Karpas-422 (cell line): ENCODE data around the gene RAB5A. TPM values are rescaled to one million over a fixed set of nuclear protein-coding genes. Genes with fewer than 3 reads are reported as not detected.
"Not testable (repeated sequence)": the region's sequence is repeated elsewhere in the genome, so short reads cannot be mapped to it uniquely, and the experiment has no call there.

Experiments used
- DNase-seq: peaks from one replicate; pipeline ENCODE4 v3.0.0-alpha.2; 2015
- H2AFZ ChIP-seq: fragments of 200-600 bp; sonication (generic); 2 replicates; pipeline ENCODE4 v1.6.1; 2014; ENCODE audit warnings: antibody characterized with exemption, low read length, mixed read lengths
- H3K27ac ChIP-seq: fragments of 200-600 bp; sonication (generic); 2 replicates; pipeline ENCODE4 v1.5.1; 2014; ENCODE audit warnings: mild to moderate bottlenecking, low read length, moderate library complexity
- H3K27me3 ChIP-seq: fragments of 200-600 bp; sonication (generic); 2 replicates; pipeline ENCODE4 v1.6.1; 2014; ENCODE audit warnings: low read length, mixed read lengths
- H3K36me3 ChIP-seq: fragments of 200-600 bp; sonication (generic); 2 replicates; pipeline ENCODE4 v1.6.1; 2014; ENCODE audit warnings: low read length, mixed read lengths; ENCODE audit not compliant: insufficient read depth
- H3K4me1 ChIP-seq: fragments of 200-600 bp; sonication (generic); 2 replicates; pipeline ENCODE4 v1.6.1; 2014; ENCODE audit warnings: mild to moderate bottlenecking, low read length, mixed read lengths
- H3K4me2 ChIP-seq: fragments of 200-600 bp; sonication (generic); 2 replicates; pipeline ENCODE4 v1.6.1; 2014; ENCODE audit warnings: low read length, low read depth, mild to moderate bottlenecking; ENCODE audit not compliant: poor library complexity, severe bottlenecking
- H3K4me3 ChIP-seq: fragments of 200-600 bp; sonication (generic); 2 replicates; pipeline ENCODE4 v1.5.1; 2014; ENCODE audit warnings: mild to moderate bottlenecking, antibody characterized with exemption, low read length, mixed read lengths
- H3K79me2 ChIP-seq: fragments of 200-600 bp; sonication (generic); 2 replicates; pipeline ENCODE4 v1.6.1; 2014; ENCODE audit warnings: mild to moderate bottlenecking, low read length, mixed read lengths
- H3K9ac ChIP-seq: fragments of 200-600 bp; sonication (generic); 2 replicates; pipeline ENCODE4 v1.6.0; 2014; ENCODE audit warnings: low read length
- H3K9me2 ChIP-seq: fragments of 200-600 bp; sonication (generic), shearing (Covaris generic); replicated peaks from 2 replicates; pipeline ENCODE4 v1.6.0; 2014; ENCODE audit warnings: mild to moderate bottlenecking, low read length, moderate library complexity; ENCODE audit not compliant: insufficient read depth
- H3K9me3 ChIP-seq: fragments of 300-700, 200-600 bp; sonication (generic); 2 replicates; pipeline ENCODE4 v1.6.1; 2014; ENCODE audit warnings: low read length, mixed read lengths
- H4K20me1 ChIP-seq: fragments of 200-600 bp; sonication (generic); 2 replicates; pipeline ENCODE4 v1.6.1; 2014; ENCODE audit warnings: mild to moderate bottlenecking, antibody characterized with exemption, low read length, low read depth; ENCODE audit not compliant: insufficient read depth
- total RNA-seq: library from RNA; depleted of rRNA; stranded (reverse); fragments of >200 nt; shearing (Covaris generic); gene quantifications from 2 replicates; pipeline ENCODE4 v1.2.3, GENCODE V29; 2014; ENCODE audit warnings: low replicate concordance

The RAB5A gene
- total RNA-seq, 1 experiment from 2014 or later: 49.2 TPM

- DNase-seq: not testable (repeated sequence)
Observed at GRCh38 chr3:19988904-19989303, 42.0 kb downstream of the RAB5A start.

GRCh38 chr3:19994796-19995195, 47.9 kb downstream of the RAB5A start:
- Histone ChIP-seq H3K4me3 (no peak overlapping the region), H3K27ac (no peak overlapping the region), H3K4me1 (no peaks in the 10 kb centered on the region), H2AFZ (no peak overlapping the region), H3K27me3 (no peaks in the 10 kb centered on the region), H3K9me3 (no peaks in the 10 kb centered on the region), H4K20me1 (no peaks in the 10 kb centered on the region), H3K9ac (no peak overlapping the region), H3K36me3 (no peaks in the 10 kb centered on the region), H3K79me2 (no peaks in the 10 kb centered on the region), H3K9me2 (no peaks in the 10 kb centered on the region), H3K4me2 (no peak overlapping the region)
- DNase-seq: no peak

More at GRCh38 chr3:19988904-19989303, 42.0 kb downstream of the RAB5A start:
- H3K36me3 ChIP-seq, H3K9me2 ChIP-seq, H3K4me3 ChIP-seq, H3K9ac ChIP-seq, H3K4me1 ChIP-seq, H4K20me1 ChIP-seq, H3K4me2 ChIP-seq, H3K9me3 ChIP-seq, H3K27ac ChIP-seq, H3K79me2 ChIP-seq, H2AFZ ChIP-seq, H3K27me3 ChIP-seq: not testable (repeated sequence)

GRCh38 chr3:19997502-19997901, 50.6 kb downstream of the RAB5A start:
- no peaks in the 10 kb centered on the region for H3K79me2 ChIP-seq
- H3K4me3 ChIP-seq: no peak overlapping the region
- no peaks in the 10 kb centered on the region for H3K9me2 ChIP-seq
- H3K9ac ChIP-seq: no peak overlapping the region
- H2AFZ ChIP-seq: no peak overlapping the region
- no peaks in the 10 kb centered on the region for H3K36me3 ChIP-seq
- no peaks in the 10 kb centered on the region for H3K9me3 ChIP-seq
- H4K20me1 ChIP-seq: no peaks in the 10 kb centered on the region
- no peak for DNase-seq
- H3K4me2 ChIP-seq: no peak overlapping the region
- no peak overlapping the region for H3K27ac ChIP-seq
- no peaks in the 10 kb centered on the region for H3K27me3 ChIP-seq
- H3K4me1 ChIP-seq: no peaks in the 10 kb centered on the region

GRCh38 chr3:20001932-20002331, 55.0 kb downstream of the RAB5A start:
- H3K9me3 ChIP-seq: no peaks in the 10 kb centered on the region
- H3K9ac ChIP-seq: no peak overlapping the region
- H3K27ac ChIP-seq: no peak overlapping the region
- H3K27me3 ChIP-seq: no peaks in the 10 kb centered on the region
- H3K9me2 ChIP-seq: no peaks in the 10 kb centered on the region
- no peak overlapping the region for H3K4me3 ChIP-seq
- H2AFZ ChIP-seq: no peak overlapping the region
- no peaks in the 10 kb centered on the region for H4K20me1 ChIP-seq
- no peaks in the 10 kb centered on the region for H3K4me1 ChIP-seq
- no peak overlapping the region for H3K4me2 ChIP-seq
- H3K36me3 ChIP-seq: no peaks in the 10 kb centered on the region
- no peaks in the 10 kb centered on the region for H3K79me2 ChIP-seq
- no peak for DNase-seq

- Histone ChIP-seq H3K27me3 (no peaks in the 10 kb centered on the region), H3K4me1 (no peaks in the 10 kb centered on the region), H3K9me3 (no peaks in the 10 kb centered on the region), H3K4me2 (no peak overlapping the region), H2AFZ (no peak overlapping the region), H3K9ac (no peak overlapping the region), H3K79me2 (no peaks in the 10 kb centered on the region), H3K36me3 (no peaks in the 10 kb centered on the region), H3K4me3 (no peak overlapping the region), H4K20me1 (no peaks in the 10 kb centered on the region), H3K27ac (no peak overlapping the region), H3K9me2 (no peaks in the 10 kb centered on the region)
- DNase-seq: no peak
Observed at GRCh38 chr3:20007960-20008359, 61.1 kb downstream of the RAB5A start.

- Histone ChIP-seq H3K9me2 (no peaks in the 10 kb centered on the region), H3K9ac (no peak overlapping the region), H3K79me2 (no peaks in the 10 kb centered on the region), H3K36me3 (no peaks in the 10 kb centered on the region), H3K9me3 (no peaks in the 10 kb centered on the region), H3K27me3 (no peaks in the 10 kb centered on the region), H3K27ac (no peak overlapping the region), H2AFZ (no peak overlapping the region), H3K4me1 (no peaks in the 10 kb centered on the region), H3K4me3 (no peak overlapping the region), H4K20me1 (no peaks in the 10 kb centered on the region), H3K4me2 (no peak overlapping the region)
- no peak for DNase-seq
Observed at GRCh38 chr3:20008646-20009045, 61.7 kb downstream of the RAB5A start.

- H3K9me2 ChIP-seq: no peaks in the 10 kb centered on the region
- no peaks in the 10 kb centered on the region for H3K79me2 ChIP-seq
- no peak within 1 kb of the TSS for H3K9ac ChIP-seq
- no peaks in the 10 kb centered on the region for H3K36me3 ChIP-seq
- H3K4me3 ChIP-seq: no peak within 1 kb of the TSS
- no peak for DNase-seq
- H3K9me3 ChIP-seq: no peaks in the 10 kb centered on the region
- H4K20me1 ChIP-seq: no peaks in the 10 kb centered on the region
- H3K4me2 ChIP-seq: no peak within 1 kb of the TSS
- H3K27ac ChIP-seq: no peak within 1 kb of the TSS
- no peaks in the 10 kb centered on the region for H3K4me1 ChIP-seq
- H3K27me3 ChIP-seq: no peaks in the 10 kb centered on the region
- H2AFZ ChIP-seq: no peak within 1 kb of the TSS
Observed at GRCh38 chr3:20012164-20012563, 65.3 kb downstream of the RAB5A start, which contains the start of gene PP2D1. TSS of gene PP2D1 (minus strand) at chr3:20012264. CDS start at chr3:20012072, 192 bp downstream.

- Histone ChIP-seq H3K4me3 (no peak overlapping the region), H3K79me2 (no peaks in the 10 kb centered on the region), H3K36me3 (no peaks in the 10 kb centered on the region), H2AFZ (no peak overlapping the region), H3K9me2 (no peaks in the 10 kb centered on the region), H3K9me3 (no peaks in the 10 kb centered on the region), H3K27me3 (no peaks in the 10 kb centered on the region), H4K20me1 (no peaks in the 10 kb centered on the region), H3K27ac (no peak overlapping the region), H3K4me2 (no peak overlapping the region), H3K9ac (no peak overlapping the region), H3K4me1 (no peaks in the 10 kb centered on the region)
- DNase-seq: no peak
Observed at GRCh38 chr3:20013396-20013795, 66.5 kb downstream of the RAB5A start.

GRCh38 chr3:20015525-20015924, 68.6 kb downstream of the RAB5A start:
- Histone ChIP-seq H3K79me2 (no peaks in the 10 kb centered on the region), H3K4me1 (no peaks in the 10 kb centered on the region), H2AFZ (no peak overlapping the region), H3K27me3 (no peaks in the 10 kb centered on the region), H3K4me3 (no peak overlapping the region), H3K27ac (no peak overlapping the region), H3K9ac (no peak overlapping the region), H3K9me2 (no peaks in the 10 kb centered on the region), H3K9me3 (no peaks in the 10 kb centered on the region), H3K4me2 (no peak overlapping the region), H3K36me3 (no peaks in the 10 kb centered on the region), H4K20me1 (no peaks in the 10 kb centered on the region)
- DNase-seq: no peak
